HG03045 (cell line): ENCODE data around the gene APLP1.
"Not testable (repeated sequence)": the region's sequence is repeated elsewhere in the genome, so short reads cannot be mapped to it uniquely, and the experiment has no call there.

Source experiments
- ATAC-seq: cut with Tn5 transposase; IDR thresholded peaks from one replicate; pipeline ENCODE4 v1.9.1; 2021; ENCODE audit warnings: mild to moderate bottlenecking, moderate library complexity; ENCODE audit not compliant: unreplicated experiment

APLP1 gene

DNA sequence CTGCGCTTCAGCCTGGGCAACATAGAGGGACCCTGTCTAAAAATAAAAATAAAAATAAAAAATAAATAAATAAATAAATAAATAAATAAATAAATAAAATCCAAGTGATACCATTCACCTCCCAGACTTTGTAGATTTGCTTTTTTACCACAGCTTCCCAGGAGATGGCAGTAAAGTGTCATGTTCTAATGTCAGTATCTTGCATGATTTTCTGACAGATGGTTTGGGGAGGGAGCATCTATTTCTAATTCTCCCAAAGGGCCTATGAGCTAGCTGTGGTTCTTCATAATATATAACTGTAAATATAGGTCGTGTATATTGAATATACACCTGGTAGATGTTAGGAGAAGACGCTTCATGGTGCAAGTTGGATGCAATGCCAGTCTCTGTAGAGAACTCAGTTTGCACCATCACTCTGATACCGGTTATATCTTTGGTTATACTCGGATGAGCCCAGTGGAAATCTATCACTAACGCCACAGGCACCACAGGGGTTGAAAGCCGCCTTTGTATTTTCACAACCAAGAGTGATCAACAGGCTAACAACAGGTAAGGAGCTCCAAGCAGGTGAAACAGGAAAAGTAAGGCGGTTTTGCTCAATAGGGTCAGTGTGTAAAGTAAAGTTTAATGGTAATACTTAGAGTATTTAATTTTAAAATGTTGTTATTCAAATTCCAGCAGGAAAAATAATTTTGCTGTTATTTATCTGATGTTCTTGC, 13.9 kb downstream of the APLP1 start:
- ATAC-seq = no peak

DNA sequence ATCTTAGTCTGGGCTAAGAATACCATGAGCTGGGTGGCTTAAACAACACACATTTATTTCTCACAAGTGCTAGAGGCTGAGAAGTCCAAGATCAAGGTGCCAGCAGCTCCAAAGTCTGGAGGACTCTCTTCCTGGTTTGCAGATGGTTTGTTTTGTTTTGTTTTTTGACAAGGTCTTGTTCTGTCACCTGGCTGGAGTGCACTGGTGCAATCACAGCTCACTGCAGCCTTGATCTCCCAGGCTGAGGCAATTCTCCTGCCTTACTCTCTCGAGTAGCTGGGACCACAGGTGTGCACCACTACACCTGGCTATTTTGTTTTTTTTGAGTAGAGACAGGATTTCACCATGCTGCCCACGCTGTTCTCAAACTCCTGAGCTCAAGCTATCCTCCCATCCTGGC, 15.5 kb downstream of the APLP1 start:
- ATAC-seq = no peak

DNA sequence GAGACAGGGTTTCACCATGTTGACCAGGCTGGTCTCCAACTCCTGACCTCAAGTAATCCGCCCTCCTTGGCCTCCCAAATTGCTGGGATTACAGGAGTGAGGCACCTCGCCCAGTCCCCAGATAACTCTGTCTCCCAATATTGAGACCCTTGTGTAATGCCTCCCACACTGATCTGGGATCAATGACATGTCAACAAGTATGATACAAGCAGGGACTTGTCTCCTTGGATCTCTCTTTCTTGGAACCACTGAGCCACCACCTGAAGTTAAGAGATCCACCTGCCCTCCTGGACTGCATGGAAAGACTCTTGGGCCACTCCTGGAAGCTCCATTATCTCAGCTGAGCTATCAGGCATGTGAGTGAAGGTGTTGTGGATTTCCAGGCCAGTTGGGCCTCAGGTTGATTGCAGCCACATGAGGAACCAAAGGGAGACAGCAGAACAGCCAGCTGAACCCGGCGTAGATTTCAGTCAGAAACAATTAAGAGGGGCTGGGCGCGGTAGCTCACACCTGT, 16.9 kb downstream of the APLP1 start:
- ATAC-seq = no peak

DNA sequence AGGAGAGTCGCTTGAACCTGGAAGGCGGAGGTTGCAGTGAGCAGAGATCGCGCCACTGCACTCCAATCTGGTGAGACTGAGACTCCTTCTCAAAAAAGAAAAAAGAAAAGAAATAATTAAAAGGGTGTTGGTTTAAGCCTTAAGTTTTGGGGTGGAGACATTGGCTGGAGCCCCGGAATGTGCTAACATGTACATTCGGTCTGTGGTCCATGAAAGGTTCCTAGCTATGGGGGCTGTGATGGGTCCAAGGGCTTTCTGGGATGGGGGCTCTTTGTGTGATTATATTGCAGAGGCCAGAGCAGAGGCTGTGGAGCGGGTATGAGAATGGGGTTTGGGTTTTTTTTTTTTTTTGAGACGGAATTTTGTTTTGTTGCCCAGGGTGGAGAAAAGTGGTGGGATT, 17.5 kb downstream of the APLP1 start:
- no peak for ATAC-seq

DNA sequence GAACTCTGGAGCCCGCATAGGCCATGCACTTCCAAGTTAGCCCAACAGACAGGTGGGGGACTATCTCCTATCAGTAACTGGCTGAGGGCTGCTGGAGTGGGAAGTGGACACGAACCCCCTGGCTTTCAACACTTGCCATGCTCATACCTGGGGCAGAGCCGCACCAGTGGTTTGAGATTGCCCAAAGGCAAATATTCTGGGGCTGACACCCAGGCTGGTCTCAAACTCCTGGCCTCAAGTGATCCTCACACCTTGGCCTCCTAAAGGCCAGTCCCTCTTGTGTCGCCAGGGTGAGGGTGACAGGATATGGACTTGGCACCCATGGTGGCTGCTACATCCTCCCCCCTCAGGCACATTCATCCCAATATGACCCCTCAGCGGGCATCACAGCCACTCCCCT, 18.8 kb downstream of the APLP1 start:
- no peak for ATAC-seq

DNA sequence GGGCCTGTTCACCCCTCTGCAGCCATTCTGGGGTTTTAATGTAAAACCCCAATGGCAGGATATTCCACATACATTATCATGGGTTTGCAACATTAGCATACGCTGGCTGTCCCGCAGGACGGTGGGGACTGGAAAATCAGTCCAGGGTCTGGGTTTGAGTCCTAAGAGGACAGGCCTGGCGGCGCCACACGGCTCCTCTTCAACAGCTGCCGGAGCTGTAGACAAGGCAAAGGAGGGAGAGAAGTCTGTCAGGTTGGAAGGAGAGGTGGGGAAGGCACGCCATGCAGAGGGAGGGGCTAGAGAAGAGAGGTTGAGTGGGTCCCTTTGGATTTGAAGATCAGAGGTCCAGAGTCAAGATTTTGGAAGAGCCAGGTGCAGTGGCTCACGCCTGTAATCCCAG, 20.0 kb downstream of the APLP1 start:
- ATAC-seq = no peak

DNA sequence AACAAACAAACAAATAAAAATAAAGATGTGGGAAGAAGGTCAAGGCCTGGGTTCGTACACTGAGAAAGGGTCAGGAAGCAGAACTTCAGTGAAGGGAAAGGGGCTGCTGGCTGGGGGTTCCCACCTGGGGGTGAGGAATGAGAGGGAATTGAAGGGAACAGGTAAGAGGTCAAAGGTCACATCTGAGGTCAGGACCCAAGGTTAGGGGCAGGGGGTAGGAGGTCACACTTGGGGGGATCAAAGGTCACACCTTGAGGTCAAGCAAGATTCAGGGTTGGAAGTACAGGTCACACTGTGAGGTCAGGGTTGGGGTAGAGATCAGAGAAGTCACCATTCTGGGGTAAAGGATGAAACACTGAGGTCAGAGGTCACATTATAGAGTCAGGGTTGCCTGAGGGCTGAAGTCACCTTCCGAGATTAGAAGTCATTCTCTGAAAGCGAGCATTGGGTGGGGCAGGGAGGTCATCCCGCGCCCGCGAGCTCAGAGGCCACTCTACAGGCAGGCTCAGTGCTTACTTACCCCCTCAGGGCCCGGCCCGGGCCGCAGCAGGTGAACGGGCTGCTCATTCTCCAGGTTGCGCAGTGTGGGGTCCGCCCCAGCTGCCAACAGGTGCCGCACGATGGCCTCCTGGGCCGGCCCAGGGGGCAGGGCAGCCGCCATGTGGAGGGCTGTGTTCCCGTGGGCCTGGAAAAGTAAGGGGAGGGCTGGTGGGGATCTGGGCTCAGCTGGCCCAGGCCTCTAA, 21.2 kb downstream of the APLP1 start:
- ATAC-seq = no peak

DNA sequence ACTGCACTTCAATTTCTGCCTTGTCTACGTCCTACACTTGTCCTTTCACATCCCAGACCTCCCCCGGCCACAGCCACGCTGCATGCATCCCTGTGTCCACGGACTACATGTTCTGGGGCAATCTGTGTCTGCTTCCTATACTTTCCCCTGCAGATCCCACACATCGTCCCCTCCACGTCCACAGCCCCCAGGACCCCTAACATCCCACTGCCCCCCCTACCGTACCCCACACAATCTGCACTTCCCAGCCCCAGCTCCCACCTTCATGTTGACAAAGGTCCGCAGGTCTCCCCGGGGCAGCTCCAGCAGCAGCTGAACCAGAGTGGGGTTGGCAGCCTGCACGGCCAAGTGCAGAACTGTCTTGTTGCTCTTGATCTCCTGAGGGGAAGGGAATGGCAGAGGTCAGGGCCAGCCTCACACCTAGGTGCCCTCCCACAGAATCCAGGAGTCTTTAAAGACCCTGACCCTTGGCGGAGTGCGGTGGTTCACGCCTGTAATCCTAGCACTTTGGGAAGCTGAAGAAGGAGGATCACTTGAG, 21.8 kb downstream of the APLP1 start:
- no peak for ATAC-seq

DNA sequence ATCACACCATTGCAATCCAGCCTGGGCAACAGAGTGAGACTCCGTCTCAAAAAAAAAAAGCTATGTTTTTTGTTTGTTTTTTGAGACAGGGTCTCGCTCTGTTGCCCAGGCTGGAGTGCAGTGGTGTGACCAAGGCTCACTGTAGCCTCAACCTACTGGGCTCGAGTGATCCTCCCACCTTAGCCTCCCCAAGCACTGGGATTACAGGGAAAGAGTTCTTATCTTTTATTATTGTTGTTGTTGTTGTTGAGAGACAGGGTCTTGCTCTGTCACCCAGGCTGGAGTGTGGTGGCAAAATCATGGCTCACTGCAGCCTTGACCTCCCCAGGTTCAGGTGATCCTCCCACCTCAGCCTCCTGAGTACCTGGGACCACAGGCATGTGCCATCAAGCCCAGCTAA, 23.4 kb downstream of the APLP1 start:
- not testable (repeated sequence) for ATAC-seq

DNA sequence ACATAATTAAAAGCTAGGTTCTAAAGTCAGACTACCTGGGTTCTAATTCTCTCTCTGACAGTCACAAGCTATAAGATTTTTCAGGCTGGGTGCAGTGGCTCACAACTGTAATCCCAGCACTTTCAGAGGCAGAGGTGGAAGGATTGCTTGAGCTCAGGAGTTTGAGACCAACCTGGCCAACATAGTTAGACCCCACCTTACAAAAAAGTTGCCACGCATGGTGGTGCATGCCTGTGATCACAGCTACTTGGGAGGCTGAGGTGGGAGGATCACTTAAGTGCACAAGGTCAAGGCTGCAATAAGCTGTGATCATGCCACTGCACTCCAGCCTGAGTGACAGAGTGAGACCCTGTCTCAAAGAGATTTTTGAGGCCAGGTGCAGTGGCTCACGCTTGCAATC, 26.0 kb downstream of the APLP1 start:
- no peak for ATAC-seq

DNA sequence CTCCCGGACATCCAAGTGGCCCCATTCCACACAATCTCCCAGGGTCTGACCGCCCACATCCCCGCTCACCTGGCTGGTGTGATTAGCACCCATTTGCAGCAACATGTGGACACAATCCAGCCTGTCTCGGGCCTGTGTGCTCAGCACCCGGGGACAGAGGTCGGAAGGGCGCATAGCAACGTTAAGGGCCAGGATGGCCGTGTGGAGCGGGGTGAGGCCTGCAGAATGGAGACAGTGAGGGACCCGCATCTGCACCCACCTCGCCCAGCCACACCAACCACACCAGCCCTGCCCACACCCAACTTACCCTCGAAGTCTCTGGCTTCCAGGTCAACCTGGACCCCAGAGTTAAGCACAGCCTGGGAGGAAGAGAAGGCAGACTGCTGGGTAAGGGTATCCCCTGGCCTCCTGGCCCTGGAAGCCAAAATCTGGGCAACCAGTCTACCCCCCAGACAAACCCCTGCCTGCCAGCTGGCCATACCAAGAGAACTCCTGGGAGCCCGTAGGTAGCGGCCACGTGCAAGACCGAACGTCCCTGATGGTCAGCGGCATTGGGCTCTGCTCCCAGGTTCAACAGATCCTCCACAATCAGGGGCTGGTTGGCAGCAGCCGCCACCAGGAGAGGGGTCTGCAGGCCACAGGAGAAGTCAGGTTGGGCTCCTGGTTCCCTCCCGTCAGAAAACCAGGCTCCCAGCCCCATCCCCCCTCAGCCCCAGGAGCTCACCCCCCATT, 27.7 kb downstream of the APLP1 start:
- no peak for ATAC-seq

DNA sequence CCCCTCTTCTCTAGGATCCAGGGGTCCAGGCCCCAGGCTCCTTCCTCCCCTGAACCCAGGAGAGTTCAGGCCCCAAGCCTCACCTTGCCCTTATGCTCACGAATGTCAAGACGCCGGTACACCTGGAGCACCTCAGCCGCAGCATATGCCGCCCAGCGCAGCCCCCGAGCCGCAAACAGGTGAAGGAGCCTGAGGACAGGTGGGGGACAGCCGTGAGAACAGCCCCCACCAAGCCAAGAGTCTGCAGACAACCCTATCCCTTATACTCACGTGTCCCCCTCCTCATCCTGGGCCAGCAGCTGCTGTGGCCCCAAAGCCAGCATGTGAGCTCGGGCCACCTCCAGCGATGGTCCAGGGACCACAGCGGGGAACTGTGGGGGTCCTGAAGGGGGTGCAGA, 28.3 kb downstream of the APLP1 start:
- no peak for ATAC-seq

DNA sequence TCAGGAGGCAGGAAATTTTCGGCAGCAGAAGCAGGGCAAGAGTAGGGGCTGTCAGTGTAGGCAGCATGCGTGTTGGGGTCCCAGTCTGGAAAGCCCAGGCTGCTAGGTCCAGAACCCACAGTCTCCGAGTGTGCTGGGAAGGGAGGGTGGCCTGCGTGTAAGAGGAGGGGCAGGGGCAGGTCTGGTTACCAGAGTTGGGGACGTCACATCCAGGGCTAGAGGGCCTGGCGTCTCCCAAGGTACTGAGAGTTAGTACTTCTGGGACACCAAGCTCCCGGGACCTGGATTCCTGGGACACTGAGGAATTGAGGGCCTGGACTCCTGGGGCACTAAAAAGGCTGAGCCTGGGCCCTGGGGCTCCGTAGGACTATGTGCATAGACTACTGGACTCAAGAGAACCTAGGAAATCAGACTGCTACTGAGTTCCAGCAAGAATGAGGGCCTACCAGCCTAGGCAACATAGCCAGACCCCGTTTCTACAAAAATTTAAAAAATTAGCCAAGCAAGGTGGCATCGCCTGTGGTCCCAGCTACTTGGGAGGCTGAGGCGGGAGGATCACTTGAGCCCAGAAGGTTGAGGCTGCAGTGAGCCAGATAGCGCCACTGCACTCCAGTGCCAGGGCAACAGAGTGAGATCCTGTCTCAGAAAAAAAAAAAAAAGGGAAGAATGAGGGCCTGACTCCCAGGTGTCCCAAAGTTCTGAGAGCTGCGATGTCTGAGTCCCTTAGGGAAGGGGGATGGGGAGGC, 29.5 kb downstream of the APLP1 start:
- ATAC-seq = no peak

DNA sequence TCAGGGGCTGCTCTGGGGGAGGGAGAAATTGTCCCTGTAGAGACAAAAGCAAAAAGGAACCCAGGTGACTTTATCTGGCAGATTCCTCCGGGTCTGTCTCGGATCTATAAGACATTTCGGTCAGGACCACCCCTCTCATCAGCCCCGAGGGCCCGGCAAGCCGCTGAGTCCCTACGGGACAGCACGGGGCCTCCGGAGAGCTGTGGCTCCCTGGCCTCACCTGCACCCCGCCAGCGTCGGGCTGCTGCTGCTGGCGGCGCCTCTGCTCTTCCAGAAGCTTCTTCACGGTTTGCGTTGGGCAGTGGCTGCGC, 30.1 kb downstream of the APLP1 start:
- no peak for ATAC-seq

DNA sequence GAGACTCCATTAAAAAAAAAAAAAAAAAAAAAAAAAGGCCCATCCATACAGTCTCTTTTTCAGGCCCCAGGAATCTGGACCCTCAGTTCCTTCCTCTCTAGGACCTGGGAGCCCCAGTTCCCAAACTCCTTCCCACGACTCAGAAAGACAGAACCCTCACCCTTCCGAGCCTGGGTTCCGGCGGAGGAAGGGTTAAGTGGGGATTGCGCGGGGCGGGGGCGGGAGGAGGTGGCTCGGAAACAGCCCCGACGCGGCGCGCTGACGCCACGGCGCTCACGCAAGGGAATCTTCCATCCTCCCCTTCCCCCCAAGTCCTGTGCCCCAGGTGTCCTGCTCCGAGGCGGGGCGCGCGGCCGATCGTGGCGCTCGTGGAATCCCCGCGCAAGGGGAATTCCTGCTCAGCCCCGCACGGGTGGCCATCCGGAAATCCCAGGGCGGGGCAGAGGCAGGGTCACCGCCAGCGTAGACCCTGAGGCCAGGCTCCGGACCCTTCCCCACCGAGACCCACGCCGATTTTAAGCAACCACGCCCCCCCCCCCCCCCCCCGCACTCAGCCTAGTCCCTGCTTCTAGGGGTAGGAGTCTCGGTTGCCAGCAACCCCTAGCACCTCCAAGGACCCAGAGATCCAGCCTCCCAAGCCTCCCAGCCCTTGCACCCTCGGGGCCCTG, 31.3 kb downstream of the APLP1 start:
- ATAC-seq = peak; percentile 34

DNA sequence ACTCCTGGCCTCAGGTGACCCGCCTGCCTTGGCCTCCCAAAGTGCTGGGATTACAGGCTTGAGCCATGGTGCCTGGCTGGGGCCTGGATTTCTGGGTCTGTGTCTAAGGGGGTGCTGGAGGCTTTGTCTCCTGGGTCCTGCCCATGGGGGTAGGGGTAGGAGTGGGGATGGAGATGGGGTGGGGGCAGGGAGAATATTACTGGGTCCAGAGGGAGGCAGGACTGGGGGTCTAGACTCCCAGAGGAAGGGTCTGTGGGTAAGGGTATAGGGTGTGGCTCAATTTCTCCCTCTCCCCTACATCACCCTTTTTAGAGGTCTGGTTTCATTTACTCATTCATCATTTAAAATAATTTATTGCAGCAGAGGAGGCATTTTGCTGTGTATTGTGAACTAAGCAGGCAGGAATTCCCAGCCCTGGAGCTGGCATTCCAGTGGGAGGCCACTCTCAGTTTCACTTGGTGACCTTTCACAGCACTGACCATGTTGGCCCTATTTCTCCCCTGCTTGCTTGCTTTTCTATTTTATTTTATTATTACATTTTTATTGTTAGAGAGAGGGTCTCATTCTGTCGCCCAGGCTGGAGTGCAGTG, 32.8 kb downstream of the APLP1 start:
- ATAC-seq = no peak

DNA sequence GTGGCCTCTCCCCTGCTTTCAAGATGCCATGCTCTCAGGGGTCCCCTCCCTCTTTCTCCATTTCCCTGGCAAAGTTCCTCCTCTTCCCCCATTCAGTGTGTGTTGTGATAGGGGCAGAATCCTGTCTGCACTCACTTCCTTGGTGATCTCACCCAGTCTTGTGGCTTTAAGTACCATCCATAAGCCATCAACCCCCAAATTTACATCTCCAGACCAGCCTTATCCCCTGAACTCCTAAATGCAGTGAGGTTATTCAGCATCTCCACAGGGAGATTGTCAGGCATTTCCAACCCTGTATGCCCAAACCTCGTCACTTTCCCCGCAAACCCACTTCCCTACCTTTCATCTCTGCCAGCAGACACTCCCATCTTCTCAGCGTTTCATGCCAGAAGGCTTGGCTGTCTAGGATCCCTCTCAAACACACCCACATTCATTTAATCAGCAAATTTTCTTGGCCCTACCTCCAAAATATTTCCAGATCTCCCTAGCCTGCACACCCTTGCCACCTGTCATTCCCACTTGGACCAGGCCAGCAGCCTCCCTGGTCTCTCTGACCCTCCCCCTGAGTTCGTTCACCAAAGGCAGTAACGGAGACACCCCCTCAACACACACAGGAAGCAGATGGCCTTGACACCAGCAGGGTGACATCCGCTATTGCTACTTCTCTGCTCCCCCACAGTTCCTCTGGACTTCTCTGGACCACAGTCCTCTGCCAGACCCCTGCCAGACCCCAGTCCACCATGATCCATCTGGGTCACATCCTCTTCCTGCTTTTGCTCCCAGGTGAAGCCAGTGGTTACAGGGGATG, 33.7 kb downstream of the APLP1 start, which contains the start of gene HCST:
Gene HCST (plus strand): TSS at position 676 of the 808 bp plus-strand sequence. CDS start 65 bp downstream, at position 741.
- ATAC-seq = no peak

DNA sequence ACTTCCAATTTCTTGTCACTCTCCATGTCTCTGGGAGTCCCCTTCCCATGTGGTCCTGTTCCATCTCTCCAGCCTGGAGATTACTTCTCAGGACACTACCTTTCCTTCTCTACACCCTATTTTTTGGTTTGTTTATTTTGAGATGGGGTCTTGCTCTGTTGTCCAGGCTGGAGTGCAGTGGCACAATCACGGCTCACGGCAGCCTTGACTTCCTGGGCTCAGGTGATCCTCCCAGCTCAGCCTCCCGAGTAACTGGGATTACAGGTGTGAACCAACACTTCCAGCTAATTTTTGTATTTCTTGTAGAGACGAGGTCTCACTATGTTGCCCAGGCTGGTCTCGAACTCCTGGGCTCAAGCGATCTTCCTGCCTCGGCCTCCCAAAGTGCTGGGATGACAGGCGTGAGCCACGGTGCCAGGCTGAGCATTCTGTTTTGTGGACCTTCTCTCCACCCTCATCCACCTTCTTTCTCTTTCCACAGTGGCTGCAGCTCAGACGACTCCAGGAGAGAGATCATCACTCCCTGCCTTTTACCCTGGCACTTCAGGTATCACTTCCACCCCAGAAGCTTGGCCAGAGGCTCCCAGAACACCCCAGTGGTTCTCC, 34.6 kb downstream of the APLP1 start:
- no peak for ATAC-seq
